Smooth muscle cell (in vitro differentiated cells): ENCODE measurements around the gene SSTR3. TPM values are rescaled to one million over a fixed set of nuclear protein-coding genes. Genes with fewer than 3 reads are reported as not detected.

ENCODE experiments used
- DNase-seq: peaks from one replicate; lab custom pipeline; 2025; ENCODE audit not compliant: unreplicated experiment; lab: John Stamatoyannopoulos, UW
- H2AFZ ChIP-seq: fragments of 200-600 bp; sonication (generic); 2 replicates; pipeline ENCODE4 v1.6.0; 2016; ENCODE audit warnings: antibody characterized with exemption, low read depth, mild to moderate bottlenecking
- H3F3A ChIP-seq: fragments of 200-600 bp; sonication (generic); 2 replicates; pipeline ENCODE4 v1.6.0; 2017; ENCODE audit warnings: antibody characterized with exemption, low read depth
- H3K27ac ChIP-seq: fragments of 200-600 bp; sonication (generic); 2 replicates; pipeline ENCODE4 v1.5.1; 2016; ENCODE audit warnings: low read depth, mild to moderate bottlenecking
- H3K27me3 ChIP-seq: fragments of 200-600 bp; sonication (generic); 2 replicates; pipeline ENCODE4 v1.6.1; 2016; ENCODE audit warnings: low read depth, mild to moderate bottlenecking
- H3K36me3 ChIP-seq: fragments of 200-600 bp; sonication (generic); 2 replicates; pipeline ENCODE4 v1.5.1; 2016; ENCODE audit warnings: low read depth
- H3K4me1 ChIP-seq: fragments of 200-600 bp; sonication (generic); 2 replicates; pipeline ENCODE4 v1.5.1; 2016; ENCODE audit warnings: low read depth
- H3K4me2 ChIP-seq: fragments of 200-600 bp; sonication (generic); 2 replicates; pipeline ENCODE4 v1.6.0; 2016; ENCODE audit warnings: mild to moderate bottlenecking
- H3K4me3 ChIP-seq: fragments of 200-600 bp; sonication (generic); 2 replicates; pipeline ENCODE4 v1.5.1; 2016; ENCODE audit warnings: mild to moderate bottlenecking
- H3K79me2 ChIP-seq: fragments of 200-600 bp; sonication (generic); 2 replicates; pipeline ENCODE4 v1.6.0; 2016; ENCODE audit warnings: low read depth, mild to moderate bottlenecking
- H3K9ac ChIP-seq: fragments of 200-600 bp; sonication (generic); 2 replicates; pipeline ENCODE4 v1.6.0; 2016; ENCODE audit warnings: low read depth
- H3K9me3 ChIP-seq: fragments of 200-600 bp; sonication (generic); replicated peaks from 2 replicates; pipeline ENCODE4 v1.5.1; 2016; ENCODE audit warnings: low read depth
- H4K20me1 ChIP-seq: fragments of 200-600 bp; sonication (generic); 2 replicates; pipeline ENCODE4 v1.6.0; 2016; ENCODE audit warnings: low read depth
- WGBS: methylation state at CpG from one replicate; pipeline ENCODE4 v1.1.7; 2016; ENCODE audit warnings: low lambda C conversion rate; 5-methylcytosine and 5-hydroxymethylcytosine counted together
- polyA plus RNA-seq: library from polyadenylated mRNA; unstranded; fragments of >200 nt; fragmentation: Nextera tagmentation; extraction: Ambion mirVana; gene quantifications from 2 replicates; pipeline ENCODE4 v1.2.1, GENCODE V29; 2016
- total RNA-seq: library from RNA; depleted of rRNA; stranded (reverse); fragments of >200 nt; gene quantifications from 2 replicates; pipeline ENCODE4 v1.2.3, GENCODE V29; 2014
- TF ChIP-seq, protein P1 (sequence below): fragments of 200-600 bp; sonication (generic); IDR thresholded peaks from 2 replicates; pipeline ENCODE4 v1.5.1; 2017; ENCODE audit warnings: borderline replicate concordance, mild to moderate bottlenecking, antibody characterized with exemption; ENCODE audit not compliant: insufficient read depth, poor library complexity, severe bottlenecking

The SSTR3 gene
- total and polyA plus RNA-seq, 2 experiments from 2014 or later = not detected

DNA sequence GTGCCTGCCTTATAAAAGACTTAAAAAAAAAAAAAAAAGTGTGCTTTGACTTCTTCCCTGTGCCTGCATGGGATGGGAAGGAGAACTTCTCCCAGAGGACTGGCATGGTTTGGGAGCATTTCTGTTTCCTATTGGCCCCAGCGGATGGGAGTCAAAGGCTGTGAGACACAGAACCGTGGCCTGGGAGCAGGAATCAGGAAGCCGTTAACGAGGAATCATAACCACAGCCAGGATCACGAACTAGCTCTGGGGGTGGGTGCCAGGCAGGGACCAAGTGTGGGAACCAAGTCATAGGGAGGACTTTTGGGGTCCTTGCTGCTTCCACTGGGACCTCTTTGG lies 24.8 kb downstream of the SSTR3 start:
- Histone ChIP-seq H3K27ac (peak overlapping the region; percentile 80), H3K4me3 (peak overlapping the region; percentile 44), H3F3A (no peaks in the 10 kb centered on the region), H3K4me2 (peak overlapping the region; percentile 80), H2AFZ (peak overlapping the region; percentile 61), H3K9me3 (no peaks in the 10 kb centered on the region), H3K9ac (peak overlapping the region; percentile 59), H3K36me3 (no peaks in the 10 kb centered on the region), H4K20me1 (no peaks in the 10 kb centered on the region), H3K4me1 (peaks cover 35% of the 10 kb centered on the region), H3K79me2 (no peaks in the 10 kb centered on the region), H3K27me3 (no peaks in the 10 kb centered on the region)
- TF ChIP-seq, protein P1, sequence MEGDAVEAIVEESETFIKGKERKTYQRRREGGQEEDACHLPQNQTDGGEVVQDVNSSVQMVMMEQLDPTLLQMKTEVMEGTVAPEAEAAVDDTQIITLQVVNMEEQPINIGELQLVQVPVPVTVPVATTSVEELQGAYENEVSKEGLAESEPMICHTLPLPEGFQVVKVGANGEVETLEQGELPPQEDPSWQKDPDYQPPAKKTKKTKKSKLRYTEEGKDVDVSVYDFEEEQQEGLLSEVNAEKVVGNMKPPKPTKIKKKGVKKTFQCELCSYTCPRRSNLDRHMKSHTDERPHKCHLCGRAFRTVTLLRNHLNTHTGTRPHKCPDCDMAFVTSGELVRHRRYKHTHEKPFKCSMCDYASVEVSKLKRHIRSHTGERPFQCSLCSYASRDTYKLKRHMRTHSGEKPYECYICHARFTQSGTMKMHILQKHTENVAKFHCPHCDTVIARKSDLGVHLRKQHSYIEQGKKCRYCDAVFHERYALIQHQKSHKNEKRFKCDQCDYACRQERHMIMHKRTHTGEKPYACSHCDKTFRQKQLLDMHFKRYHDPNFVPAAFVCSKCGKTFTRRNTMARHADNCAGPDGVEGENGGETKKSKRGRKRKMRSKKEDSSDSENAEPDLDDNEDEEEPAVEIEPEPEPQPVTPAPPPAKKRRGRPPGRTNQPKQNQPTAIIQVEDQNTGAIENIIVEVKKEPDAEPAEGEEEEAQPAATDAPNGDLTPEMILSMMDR = no peak
- DNase-seq = no peak
- WGBS = 2% methylated on average over 5 of the region's 5 CpGs

DNA sequence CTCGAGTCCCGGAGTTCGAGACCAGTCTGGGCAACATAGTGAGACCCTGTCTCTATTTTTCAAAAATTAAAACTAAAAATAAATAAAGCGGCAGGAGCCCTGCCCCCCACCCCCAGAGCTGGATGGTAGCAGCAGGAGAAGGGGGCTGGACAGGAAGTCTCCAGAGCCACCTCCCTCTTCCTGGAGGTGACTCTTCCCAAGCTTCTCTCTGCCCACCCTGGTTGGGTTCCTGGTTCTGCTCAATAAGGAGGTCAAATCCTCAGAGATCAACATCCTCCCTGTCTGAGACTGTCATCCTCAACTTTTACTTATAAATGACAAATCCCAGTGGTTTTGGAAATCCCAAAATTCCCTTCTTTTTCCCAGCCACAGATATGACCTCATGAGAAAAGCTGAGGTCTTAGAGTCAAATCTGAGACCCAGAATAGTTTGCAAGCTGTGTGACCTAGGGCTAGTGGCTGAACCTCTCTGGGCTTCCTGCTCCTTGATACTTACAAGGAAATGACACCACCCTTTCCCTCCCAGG lies 25.2 kb downstream of the SSTR3 start:
- Histone ChIP-seq H3K9ac (peak overlapping the region; percentile 59), H3K36me3 (no peaks in the 10 kb centered on the region), H3K9me3 (no peaks in the 10 kb centered on the region), H3K4me2 (peak overlapping the region; percentile 80), H3K27ac (peak overlapping the region; percentile 80), H3K27me3 (no peaks in the 10 kb centered on the region), H3K4me3 (peak overlapping the region; percentile 44), H3K79me2 (no peaks in the 10 kb centered on the region), H2AFZ (no peak overlapping the region), H4K20me1 (no peaks in the 10 kb centered on the region), H3K4me1 (peaks cover 35% of the 10 kb centered on the region), H3F3A (no peaks in the 10 kb centered on the region)
- TF ChIP-seq, protein P1 = no peak
- DNase-seq = no peak
- WGBS = 75% methylated on average over 4 of the region's 4 CpGs

DNA sequence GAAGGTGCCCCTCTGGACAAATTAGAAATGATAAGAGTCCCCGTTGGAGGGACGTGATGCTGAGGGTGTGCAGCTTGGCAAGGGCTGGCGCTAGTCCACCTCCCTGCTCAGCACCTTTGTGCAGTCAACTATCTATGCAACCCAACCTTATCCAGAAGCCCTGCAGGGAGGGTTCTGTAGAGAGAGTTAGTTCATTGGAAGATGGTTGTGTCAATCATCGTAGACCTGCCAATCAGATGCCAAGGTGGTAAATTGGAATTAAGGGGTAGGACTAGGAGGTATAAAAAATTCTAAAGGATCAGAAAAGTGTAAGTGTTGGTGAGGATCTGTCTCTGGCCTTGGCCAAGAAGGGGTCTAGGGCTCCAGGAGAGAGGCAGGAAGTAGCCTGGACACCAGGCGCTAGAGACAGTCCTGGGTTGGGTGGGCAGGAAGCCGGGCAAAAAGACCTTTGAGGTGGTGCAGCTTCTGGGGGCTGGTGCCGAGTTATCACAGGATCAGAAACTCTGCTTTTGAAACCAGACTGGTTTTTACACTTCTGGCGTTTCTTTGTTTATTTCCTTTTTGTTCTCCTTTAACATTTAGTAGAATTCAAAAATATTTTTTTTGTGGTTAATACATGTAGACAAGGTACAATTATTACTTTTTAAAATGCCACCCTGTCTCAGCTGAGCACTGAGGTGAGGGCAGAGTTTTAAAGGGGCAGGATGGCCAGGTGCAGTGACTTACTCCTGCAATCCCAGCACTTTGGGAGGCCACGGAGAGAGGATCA lies 25.9 kb downstream of the SSTR3 start:
- H3K4me3 ChIP-seq = no peak overlapping the region
- 76% methylated on average over 9 of the region's 9 CpGs for WGBS
- peak overlapping the region; percentile 80 for H3K4me2 ChIP-seq
- H3K9ac ChIP-seq = no peak overlapping the region
- peak overlapping the region; percentile 80 for H3K27ac ChIP-seq
- no peaks in the 10 kb centered on the region for H3F3A ChIP-seq
- H2AFZ ChIP-seq = no peak overlapping the region
- no peaks in the 10 kb centered on the region for H4K20me1 ChIP-seq
- no peaks in the 10 kb centered on the region for H3K79me2 ChIP-seq
- H3K36me3 ChIP-seq = no peaks in the 10 kb centered on the region
- TF ChIP-seq, protein P1 = no peak
- H3K9me3 ChIP-seq = no peaks in the 10 kb centered on the region
- peaks cover 35% of the 10 kb centered on the region for H3K4me1 ChIP-seq
- no peak for DNase-seq
- H3K27me3 ChIP-seq = no peaks in the 10 kb centered on the region

DNA sequence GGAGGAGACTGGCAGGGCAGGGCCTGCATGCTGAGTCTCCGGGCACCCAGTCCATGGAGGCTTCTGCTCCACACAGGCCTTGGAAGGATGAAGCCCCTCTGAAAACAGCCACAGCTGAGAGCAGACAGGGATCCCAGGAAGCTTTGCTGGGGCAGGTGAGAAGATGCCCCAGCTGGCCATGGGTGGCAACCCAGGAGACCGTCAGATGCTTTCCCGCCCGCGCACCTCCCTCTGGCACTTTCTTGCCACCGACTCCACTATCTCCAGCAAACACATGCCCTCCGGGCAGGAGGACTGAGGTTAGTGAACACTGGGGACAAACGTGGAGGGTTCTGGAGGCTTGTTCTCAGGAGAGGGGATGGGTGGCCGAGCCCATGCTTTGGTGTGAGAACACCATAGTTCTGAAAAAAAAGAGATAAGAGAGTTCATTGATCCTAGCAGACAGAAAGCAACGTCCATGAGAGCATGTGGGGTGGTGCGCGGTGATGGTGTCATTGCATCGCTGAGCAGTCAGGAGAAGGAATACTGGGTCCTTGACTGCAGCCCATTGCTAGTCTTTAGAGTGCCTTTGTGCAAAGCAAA lies 26.5 kb downstream of the SSTR3 start:
- no peaks in the 10 kb centered on the region for H3F3A ChIP-seq
- no peaks in the 10 kb centered on the region for H3K9me3 ChIP-seq
- WGBS = 93% methylated on average over 13 of the region's 13 CpGs
- no peak overlapping the region for H2AFZ ChIP-seq
- TF ChIP-seq, protein P1 = no peak
- no peak overlapping the region for H3K4me3 ChIP-seq
- H3K4me1 ChIP-seq = peaks cover 35% of the 10 kb centered on the region
- no peak overlapping the region for H3K9ac ChIP-seq
- no peak for DNase-seq
- H3K27ac ChIP-seq = no peak overlapping the region
- no peaks in the 10 kb centered on the region for H3K36me3 ChIP-seq
- no peaks in the 10 kb centered on the region for H3K27me3 ChIP-seq
- no peaks in the 10 kb centered on the region for H3K79me2 ChIP-seq
- no peak overlapping the region for H3K4me2 ChIP-seq
- H4K20me1 ChIP-seq = no peaks in the 10 kb centered on the region
